IMR-90 (cell line): Measurements from ENCODE around the gene SYT10. TPM values are rescaled to one million over a fixed set of nuclear protein-coding genes. Genes with fewer than 3 reads are reported as not detected.

Experiments
- ATAC-seq: fragments of 200-7000 bp; cut with Tn5 transposase; 2 replicates; pipeline ENCODE4 v1.9.1; 2020; ENCODE audit warnings: low read depth, mild to moderate bottlenecking, moderate library complexity
- BruUV-seq: library from RNA; stranded (reverse); fragments of 400-500 nt; replicated peaks from 2 replicates; lab custom pipeline; 2021; lab: Mats Ljungman, UMichigan
- CTCF ChIA-PET: fragments of 300-600 bp; formaldehyde crosslinking; extraction: SDS; loops from one replicate; lab custom pipeline; 2021; ENCODE audit warnings: antibody characterized with exemption; lab: Yijun Ruan, JAX
- POLR2A ChIA-PET: fragments of 300-600 bp; sonication (Branson Sonifier 250); formaldehyde crosslinking; loops from one replicate; lab custom pipeline; 2022; ENCODE audit warnings: antibody characterized with exemption; ENCODE audit not compliant: unreplicated experiment; lab: Charles Lee
- DNase-seq: peaks from one replicate; pipeline ENCODE4 v3.0.0; 2013
- H2AFZ ChIP-seq: replicated peaks from 2 replicates; pipeline ENCODE3; 2013; ENCODE audit warnings: low read length, mild to moderate bottlenecking; ENCODE audit not compliant: poor library complexity
- H2AK5ac ChIP-seq: 2 replicates; pipeline ENCODE4 v1.6.1; 2013; ENCODE audit warnings: low read depth, low read length, inconsistent platforms
- H2AK9ac ChIP-seq: replicated peaks from 2 replicates; pipeline ENCODE3; 2013; ENCODE audit warnings: mild to moderate bottlenecking, low read depth, low read length, moderate library complexity; ENCODE audit not compliant: poor library complexity
- H2BK120ac ChIP-seq: 2 replicates; pipeline ENCODE4 v1.6.1; 2013; ENCODE audit warnings: low read depth, low read length, inconsistent platforms
- H2BK15ac ChIP-seq: 3 replicates; pipeline ENCODE4 v1.6.1; 2013; ENCODE audit warnings: low read depth, low read length, inconsistent platforms
- H2BK20ac ChIP-seq: 2 replicates; pipeline ENCODE4 v1.6.1; 2013; ENCODE audit warnings: low read depth, mild to moderate bottlenecking, inconsistent platforms, low read length, moderate library complexity
- H2BK5ac ChIP-seq: 2 replicates; pipeline ENCODE4 v1.6.1; 2013; ENCODE audit warnings: mild to moderate bottlenecking, low read depth, low read length, inconsistent platforms; ENCODE audit not compliant: poor library complexity, severe bottlenecking
- H3K14ac ChIP-seq: replicated peaks from 2 replicates; pipeline ENCODE4 v1.6.1; 2013; ENCODE audit warnings: low read depth, low read length, inconsistent platforms
- H3K18ac ChIP-seq: 2 replicates; pipeline ENCODE4 v1.6.1; 2013; ENCODE audit warnings: low read depth, low read length, control low read depth
- H3K23ac ChIP-seq: 2 replicates; pipeline ENCODE4 v1.6.1; 2013; ENCODE audit warnings: low read depth, low read length, inconsistent platforms
- H3K27ac ChIP-seq: 2 replicates; pipeline ENCODE4 v1.5.1; 2013; ENCODE audit warnings: mild to moderate bottlenecking, control low read depth, low read length; ENCODE audit not compliant: insufficient read depth
- H3K27me3 ChIP-seq: 2 replicates; pipeline ENCODE4 v1.6.1; 2013; ENCODE audit warnings: low read length; ENCODE audit not compliant: control insufficient read depth, insufficient read depth
- H3K36me3 ChIP-seq: 2 replicates; pipeline ENCODE4 v1.6.1; 2013; ENCODE audit warnings: low read length, mixed read lengths; ENCODE audit not compliant: control insufficient read depth, insufficient read depth
- H3K4ac ChIP-seq: 2 replicates; pipeline ENCODE4 v1.6.1; 2013; ENCODE audit warnings: low read depth, low read length, inconsistent platforms
- H3K4me1 ChIP-seq: 2 replicates; pipeline ENCODE4 v1.6.1; 2013; ENCODE audit warnings: low read length, mixed read lengths; ENCODE audit not compliant: control insufficient read depth, insufficient read depth
- H3K4me2 ChIP-seq: 2 replicates; pipeline ENCODE4 v1.6.1; 2013; ENCODE audit warnings: low read depth, mild to moderate bottlenecking, control low read depth, low read length, moderate library complexity
- H3K4me3 ChIP-seq: 2 replicates; pipeline ENCODE4 v1.5.1; 2013; ENCODE audit warnings: low read depth, mild to moderate bottlenecking, control low read depth, low read length, moderate library complexity; ENCODE audit not compliant: insufficient read depth
- H3K56ac ChIP-seq: 2 replicates; pipeline ENCODE4 v1.6.1; 2013; ENCODE audit warnings: low read length, inconsistent platforms; ENCODE audit not compliant: insufficient read depth; ENCODE audit errors: extremely low read depth
- H3K79me1 ChIP-seq, 2 experiments: 2 replicates each; pipeline ENCODE4 v1.6.1; 2013; ENCODE audit warnings: low read length in 2 of 2, inconsistent platforms in 1 of 2, low read depth in 1 of 2
- H3K9ac ChIP-seq: 2 replicates; pipeline ENCODE4 v1.6.1; 2013; ENCODE audit warnings: low read depth, low read length, control low read depth
- H3K9me1 ChIP-seq: 2 replicates; pipeline ENCODE4 v1.6.1; 2013; ENCODE audit warnings: low read length, inconsistent platforms; ENCODE audit not compliant: insufficient read depth
- H3K9me3 ChIP-seq: 2 replicates; pipeline ENCODE4 v1.6.1; 2013; ENCODE audit warnings: low read length; ENCODE audit not compliant: control insufficient read depth, insufficient read depth
- H4K20me1 ChIP-seq: 2 replicates; pipeline ENCODE4 v1.6.1; 2013; ENCODE audit warnings: low read length, inconsistent platforms; ENCODE audit not compliant: insufficient read depth
- H4K5ac ChIP-seq: 2 replicates; pipeline ENCODE4 v1.6.1; 2013; ENCODE audit warnings: mild to moderate bottlenecking, low read depth, low read length, control low read depth
- H4K8ac ChIP-seq, 2 experiments: 2 replicates each; pipeline ENCODE4 v1.6.1; 2013; ENCODE audit warnings: low read depth in 2 of 2, low read length in 2 of 2, control low read depth in 1 of 2, inconsistent platforms in 1 of 2
- H4K91ac ChIP-seq: 2 replicates; pipeline ENCODE4 v1.6.1; 2013; ENCODE audit warnings: low read depth, low read length, inconsistent platforms; ENCODE audit not compliant: insufficient read depth
- BHLHE40 ChIP-seq: fragments of 150-350 bp; IDR thresholded peaks from 2 replicates; pipeline ENCODE4 v1.6.1; 2016; ENCODE audit warnings: mild to moderate bottlenecking, low read depth, low read length
- CHD1 ChIP-seq: IDR thresholded peaks from 2 replicates; pipeline ENCODE4 v1.6.1; 2012; ENCODE audit warnings: low read depth, low read length, improper control_type of control experiment
- FOS ChIP-seq: fragments of 150-350 bp; IDR thresholded peaks from 2 replicates; pipeline ENCODE4 v1.6.1; 2016; ENCODE audit warnings: low read depth, low read length
- MAFK ChIP-seq: IDR thresholded peaks from 2 replicates; pipeline ENCODE4 v1.6.1; 2012; ENCODE audit warnings: low read depth, low read length, improper control_type of control experiment
- POLR2A ChIP-seq: IDR thresholded peaks from 2 replicates; pipeline ENCODE4 v1.6.1; 2012; ENCODE audit warnings: mild to moderate bottlenecking, low read depth, low read length
- RCOR1 ChIP-seq: IDR thresholded peaks from 2 replicates; pipeline ENCODE4 v1.6.1; 2012; ENCODE audit warnings: mild to moderate bottlenecking, low read length, improper control_type of control experiment; ENCODE audit not compliant: insufficient replicate concordance
- RFX5 ChIP-seq: IDR thresholded peaks from 2 replicates; pipeline ENCODE4 v1.8.0; 2012; ENCODE audit warnings: low read depth, mild to moderate bottlenecking, low read length, moderate library complexity
- SMC3 ChIP-seq: fragments of 150-350 bp; IDR thresholded peaks from 2 replicates; pipeline ENCODE4 v1.6.1; 2016; ENCODE audit warnings: low read depth, mild to moderate bottlenecking, antibody characterized with exemption, low read length, moderate library complexity
- dilution Hi-C: fragments of 300-500 bp; cut with HindIII; formaldehyde crosslinking; loops from one replicate; pipeline ENCODE4 v1.14.3; 2018; ENCODE audit warnings: low sequenced_read_pairs; ENCODE audit not compliant: unreplicated experiment
- in situ Hi-C: fragments of 300-500 bp; cut with MboI; formaldehyde crosslinking; loops from 3 replicates; pipeline ENCODE4 v1.14.3; 2019; ENCODE audit warnings: low sequenced_read_pairs, inconsistent platforms, mixed read lengths
- intact Hi-C: fragments of 100-400 bp; cut with micrococcal nuclease; formaldehyde crosslinking; loops from 2 replicates; pipeline ENCODE4 v1.10.0; 2022
- polyA plus RNA-seq, 3 experiments: library from polyadenylated mRNA; depleted of rRNA; stranded (reverse); fragments of >200 nt; gene quantifications; 2 replicates each; pipeline ENCODE4 v1.2.3, GENCODE V29; 2012; ENCODE audit warnings: low replicate concordance in 1 of 3
- total RNA-seq: library from RNA; depleted of rRNA; stranded (reverse); fragments of >200 nt; gene quantifications from 2 replicates; pipeline ENCODE4 v1.2.3, GENCODE V29; 2012

The SYT10 gene
- total and polyA plus RNA-seq, 2 of the 4 experiments (the other 2 are of a cell fraction): not detected

- Histone ChIP-seq H3K4me3 (no peak overlapping the region), H2BK15ac (no peak overlapping the region), H2AFZ (no peak overlapping the region), H4K8ac (no peak overlapping the region), H2AK5ac (no peak overlapping the region), H2BK5ac (no peak overlapping the region), H4K91ac (no peak overlapping the region), H3K18ac (no peak overlapping the region), H3K56ac (no peak overlapping the region), H3K9me1 (no peaks in the 10 kb centered on the region), H3K4me2 (no peak overlapping the region), H4K5ac (no peak overlapping the region), H3K79me1 (no peaks in the 10 kb centered on the region), H3K23ac (no peak overlapping the region), H3K9me3 (peaks cover 2% of the 10 kb centered on the region; the same call in 1 of the 2 replicates), H3K4me1 (no peaks in the 10 kb centered on the region), H3K36me3 (no peaks in the 10 kb centered on the region), H3K4ac (no peak overlapping the region), H3K27me3 (peaks cover 2% of the 10 kb centered on the region; the same call in 1 of the 2 replicates), H3K9ac (no peak overlapping the region), H2BK120ac (no peak overlapping the region), H2BK20ac (no peak overlapping the region), H2AK9ac (no peak overlapping the region), H3K27ac (no peak overlapping the region), H4K20me1 (no peaks in the 10 kb centered on the region), H3K14ac (no peak overlapping the region)
- no peak for TF ChIP-seq MAFK
- no peak for TF ChIP-seq CHD1
- TF ChIP-seq SMC3: no peak
- TF ChIP-seq RFX5: no peak
- no peak for TF ChIP-seq FOS
- TF ChIP-seq BHLHE40: no peak
- TF ChIP-seq RCOR1: no peak
- TF ChIP-seq POLR2A: no peak
- no peak for DNase-seq
- in situ Hi-C loops (no loop called here), dilution Hi-C loops (no loop called here), intact Hi-C loops (no loop called here)
- ChIA-PET CTCF (no interaction called here), POLR2A (no interaction called here)
- ATAC-seq: no peak
- BruUV-seq: no TSS peak
Measured at GRCh38 chr12:33432992-33433391, 6.6 kb downstream of the SYT10 start.
